Prostate gland (tissue), 2 donors: ENCODE measurements around the gene IREB2.
A peak's percentile ranks its signal among the peaks of the same experiment; 100 is the strongest.

ENCODE experiments used
- POLR2A ChIP-seq: fragments of 450-650 bp; IDR thresholded peaks from one replicate; pipeline ENCODE4 v1.6.1; 2016; ENCODE audit warnings: antibody characterized with exemption, mild to moderate bottlenecking
- POLR2AphosphoS5 ChIP-seq: sonication (generic); formaldehyde crosslinking; IDR thresholded peaks from one replicate; pipeline ENCODE4 v1.6.1; 2017; ENCODE audit warnings: antibody characterized with exemption
- TF ChIP-seq, protein P1 (sequence below), 4 experiments: fragments of 200-600 bp in 2 of 4; fragments of 450-650 bp in 2 of 4; sonication (generic) in 2 of 4; IDR thresholded peaks; 1 replicate in 3 of 4; 2 replicates in 1 of 4; pipeline ENCODE4 v1.5.1; 2016 to 2019; ENCODE audit warnings: antibody characterized with exemption in 4 of 4, mild to moderate bottlenecking in 2 of 4, moderate library complexity in 2 of 4

DNA sequence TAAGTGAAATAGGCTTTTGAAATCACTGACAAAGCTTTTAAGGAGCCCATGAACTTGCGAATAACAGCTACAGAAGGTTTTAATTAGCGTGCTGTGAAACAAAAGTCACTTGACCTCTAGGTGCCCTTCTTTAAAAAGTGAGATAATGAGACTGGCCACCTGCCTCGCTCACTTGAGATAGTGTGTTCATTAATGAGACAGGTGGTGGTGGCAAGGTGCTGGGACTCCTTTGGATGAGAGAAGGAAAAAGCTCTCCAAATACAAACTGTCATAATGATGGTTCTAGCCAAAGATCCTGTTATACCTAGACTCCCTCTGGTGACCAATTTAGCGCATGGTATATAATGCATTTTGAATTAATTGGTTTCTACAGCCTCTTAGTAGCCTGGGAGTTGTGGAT, 22.7 kb upstream of the IREB2 start:
- TF ChIP-seq, protein P1, sequence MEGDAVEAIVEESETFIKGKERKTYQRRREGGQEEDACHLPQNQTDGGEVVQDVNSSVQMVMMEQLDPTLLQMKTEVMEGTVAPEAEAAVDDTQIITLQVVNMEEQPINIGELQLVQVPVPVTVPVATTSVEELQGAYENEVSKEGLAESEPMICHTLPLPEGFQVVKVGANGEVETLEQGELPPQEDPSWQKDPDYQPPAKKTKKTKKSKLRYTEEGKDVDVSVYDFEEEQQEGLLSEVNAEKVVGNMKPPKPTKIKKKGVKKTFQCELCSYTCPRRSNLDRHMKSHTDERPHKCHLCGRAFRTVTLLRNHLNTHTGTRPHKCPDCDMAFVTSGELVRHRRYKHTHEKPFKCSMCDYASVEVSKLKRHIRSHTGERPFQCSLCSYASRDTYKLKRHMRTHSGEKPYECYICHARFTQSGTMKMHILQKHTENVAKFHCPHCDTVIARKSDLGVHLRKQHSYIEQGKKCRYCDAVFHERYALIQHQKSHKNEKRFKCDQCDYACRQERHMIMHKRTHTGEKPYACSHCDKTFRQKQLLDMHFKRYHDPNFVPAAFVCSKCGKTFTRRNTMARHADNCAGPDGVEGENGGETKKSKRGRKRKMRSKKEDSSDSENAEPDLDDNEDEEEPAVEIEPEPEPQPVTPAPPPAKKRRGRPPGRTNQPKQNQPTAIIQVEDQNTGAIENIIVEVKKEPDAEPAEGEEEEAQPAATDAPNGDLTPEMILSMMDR (IDR thresholded peaks at IDR 0.05): peak in 3 of 4 experiments; percentile 29 to 39 (median 36)
- no peak for TF ChIP-seq POLR2AphosphoS5
- TF ChIP-seq POLR2A: no peak
